CD4-positive, alpha-beta T cell treated with Interleukin-17A for 4 hours (primary cell): ENCODE data around the gene TMCO5A.

Experiments used
- DNase-seq: peaks from one replicate; pipeline ENCODE4 v3.0.0-alpha.2; 2020; ENCODE audit warnings: mixed read lengths

Gene TMCO5A

GRCh38 chr15:37978231-37978630 lies 43.8 kb downstream of the TMCO5A start:
- no peak for DNase-seq

GRCh38 chr15:37979671-37980409 lies 45.4 kb downstream of the TMCO5A start:
- no peak for DNase-seq

GRCh38 chr15:37981201-37981600 lies 46.8 kb downstream of the TMCO5A start:
- no peak for DNase-seq

- DNase-seq = no peak
Measured at GRCh38 chr15:37981775-37982174, 47.3 kb downstream of the TMCO5A start.

- no peak for DNase-seq
Measured at GRCh38 chr15:37984368-37984767, 49.9 kb downstream of the TMCO5A start.

GRCh38 chr15:37995461-37996347 lies 61.3 kb downstream of the TMCO5A start:
- no peak for DNase-seq
